GF-D8 (cell line): Measurements from ENCODE around the gene FOXN3.
"Not testable (repeated sequence)": the region's sequence is repeated elsewhere in the genome, so short reads cannot be mapped to it uniquely, and the experiment has no call there.

Experiments
- DNase-seq: peaks from one replicate; lab custom pipeline; 2025; lab: John Stamatoyannopoulos, UW

FOXN3 gene

GRCh38 chr14:89303456-89304435 lies 113.3 kb downstream of the FOXN3 start:
- peak; percentile 51 for DNase-seq

GRCh38 chr14:89302396-89302950 lies 114.6 kb downstream of the FOXN3 start:
- no peak for DNase-seq

- no peak for DNase-seq
Observed at GRCh38 chr14:89299587-89299986, 117.4 kb downstream of the FOXN3 start.

GRCh38 chr14:89298056-89298834 lies 118.8 kb downstream of the FOXN3 start:
- no peak for DNase-seq

- no peak for DNase-seq
Observed at GRCh38 chr14:89296281-89296745, 120.7 kb downstream of the FOXN3 start.

GRCh38 chr14:89294872-89295271 lies 122.2 kb downstream of the FOXN3 start:
- no peak for DNase-seq

- DNase-seq = not testable (repeated sequence)
Observed at GRCh38 chr14:89294469-89294868, 122.6 kb downstream of the FOXN3 start.

- no peak for DNase-seq
Observed at GRCh38 chr14:89294060-89294459, 123.0 kb downstream of the FOXN3 start.

- no peak for DNase-seq
Observed at GRCh38 chr14:89293314-89293916, 123.6 kb downstream of the FOXN3 start.

GRCh38 chr14:89292579-89293313 lies 124.3 kb downstream of the FOXN3 start:
- peak; percentile 40 for DNase-seq

- DNase-seq = no peak
Observed at GRCh38 chr14:89291351-89291940, 125.6 kb downstream of the FOXN3 start.

GRCh38 chr14:89290813-89291212 lies 126.2 kb downstream of the FOXN3 start:
- DNase-seq = no peak

GRCh38 chr14:89289477-89289876 lies 127.6 kb downstream of the FOXN3 start:
- no peak for DNase-seq

GRCh38 chr14:89288114-89288513 lies 128.9 kb downstream of the FOXN3 start:
- DNase-seq = no peak

GRCh38 chr14:89284333-89285058 lies 132.5 kb downstream of the FOXN3 start:
- no peak for DNase-seq

GRCh38 chr14:89283327-89284060 lies 133.5 kb downstream of the FOXN3 start:
- DNase-seq = no peak

- no peak for DNase-seq
Observed at GRCh38 chr14:89282191-89282590, 134.8 kb downstream of the FOXN3 start.

- DNase-seq = no peak
Observed at GRCh38 chr14:89280600-89280999, 136.4 kb downstream of the FOXN3 start.

- no peak for DNase-seq
Observed at GRCh38 chr14:89279649-89280232, 137.3 kb downstream of the FOXN3 start.
